PC-9 (cell line): ENCODE measurements around the gene CAMK2B. TPM values are rescaled to one million over a fixed set of nuclear protein-coding genes. Genes with fewer than 3 reads are reported as not detected.

ENCODE experiments used
- BruUV-seq: library from RNA; stranded (reverse); fragments of 400-500 nt; replicated peaks from 2 replicates; lab custom pipeline; 2021; lab: Mats Ljungman, UMichigan
- CTCF ChIA-PET: fragments of 300-600 bp; sonication (Branson Sonifier 250); formaldehyde crosslinking; loops from one replicate; lab custom pipeline; 2022; ENCODE audit warnings: antibody characterized with exemption; lab: Charles Lee
- POLR2A ChIA-PET: fragments of 300-600 bp; sonication (Branson Sonifier 250); formaldehyde crosslinking; loops from one replicate; lab custom pipeline; 2022; ENCODE audit warnings: antibody characterized with exemption; ENCODE audit not compliant: unreplicated experiment; lab: Charles Lee
- DNase-seq, 2 experiments: peaks; one replicate each; pipeline versions ENCODE4 v3.0.0 to v3.0.0-alpha.2; 2015 to 2022; ENCODE audit warnings: mixed read lengths in 1 of 2
- H2AFZ ChIP-seq: fragments of 200-600 bp; sonication (generic); 2 replicates; pipeline ENCODE4 v1.8.1; 2017; ENCODE audit warnings: antibody characterized with exemption
- H3F3A ChIP-seq: fragments of 200-600 bp; sonication (generic); 2 replicates; pipeline ENCODE4 v1.8.1; 2017; ENCODE audit warnings: antibody characterized with exemption, mild to moderate bottlenecking, low read depth; ENCODE audit not compliant: insufficient read depth
- H3K27ac ChIP-seq: fragments of 200-600 bp; sonication (generic); 2 replicates; pipeline ENCODE4 v1.6.1; 2016; ENCODE audit warnings: mixed run types
- H3K27me3 ChIP-seq: fragments of 200-600 bp; sonication (generic); 2 replicates; pipeline ENCODE4 v1.6.1; 2016; ENCODE audit warnings: low read depth, mixed run types; ENCODE audit not compliant: insufficient read depth
- H3K36me3 ChIP-seq: fragments of 200-600 bp; sonication (generic); 2 replicates; pipeline ENCODE4 v1.6.1; 2016; ENCODE audit warnings: low read depth, mixed run types
- H3K4me1 ChIP-seq: fragments of 200-600 bp; sonication (generic); replicated peaks from 2 replicates; pipeline ENCODE4 v1.6.1; 2016; ENCODE audit warnings: mixed run types; ENCODE audit not compliant: insufficient read depth
- H3K4me2 ChIP-seq: fragments of 200-600 bp; sonication (generic); 2 replicates; pipeline ENCODE4 v1.6.1; 2017; ENCODE audit warnings: mixed run types
- H3K4me3 ChIP-seq: fragments of 200-600 bp; sonication (generic); 2 replicates; pipeline ENCODE4 v1.6.1; 2016; ENCODE audit warnings: mixed run types
- H3K79me2 ChIP-seq: fragments of 200-600 bp; sonication (generic); 2 replicates; pipeline ENCODE4 v1.6.1; 2017; ENCODE audit warnings: low read depth, mixed run types
- H3K9me2 ChIP-seq: fragments of 200-600 bp; sonication (generic); 2 replicates; pipeline ENCODE4 v1.8.1; 2017; ENCODE audit warnings: mild to moderate bottlenecking; ENCODE audit not compliant: insufficient read depth
- H3K9me3 ChIP-seq: fragments of 200-600 bp; sonication (generic); 2 replicates; pipeline ENCODE4 v1.8.1; 2016; ENCODE audit warnings: low read depth; ENCODE audit not compliant: insufficient read depth
- H4K20me1 ChIP-seq: fragments of 200-600 bp; sonication (generic); 2 replicates; pipeline ENCODE4 v1.8.1; 2017; ENCODE audit not compliant: insufficient read depth
- EZH2 ChIP-seq: fragments of 200-600 bp; sonication (generic); IDR thresholded peaks from 2 replicates; pipeline ENCODE4 v1.8.0; 2017; ENCODE audit warnings: antibody characterized with exemption, low read depth
- intact Hi-C: fragments of 100-400 bp; cut with micrococcal nuclease; formaldehyde crosslinking; loops from one replicate; pipeline ENCODE4 v1.10.0; 2022; ENCODE audit not compliant: unreplicated experiment
- total RNA-seq: library from RNA; stranded (reverse); gene quantifications from 2 replicates; pipeline ENCODE4 v1.2.3, GENCODE V29; 2021
- TF ChIP-seq, protein P1 (sequence below): fragments of 200-600 bp; sonication (generic); conservative IDR thresholded peaks from 2 replicates; pipeline ENCODE4 v1.6.1; 2017; ENCODE audit warnings: mixed run types, antibody characterized with exemption, mild to moderate bottlenecking, moderate library complexity

The CAMK2B gene
- total RNA-seq, 1 experiment from 2014 or later = 0.15 TPM

DNA sequence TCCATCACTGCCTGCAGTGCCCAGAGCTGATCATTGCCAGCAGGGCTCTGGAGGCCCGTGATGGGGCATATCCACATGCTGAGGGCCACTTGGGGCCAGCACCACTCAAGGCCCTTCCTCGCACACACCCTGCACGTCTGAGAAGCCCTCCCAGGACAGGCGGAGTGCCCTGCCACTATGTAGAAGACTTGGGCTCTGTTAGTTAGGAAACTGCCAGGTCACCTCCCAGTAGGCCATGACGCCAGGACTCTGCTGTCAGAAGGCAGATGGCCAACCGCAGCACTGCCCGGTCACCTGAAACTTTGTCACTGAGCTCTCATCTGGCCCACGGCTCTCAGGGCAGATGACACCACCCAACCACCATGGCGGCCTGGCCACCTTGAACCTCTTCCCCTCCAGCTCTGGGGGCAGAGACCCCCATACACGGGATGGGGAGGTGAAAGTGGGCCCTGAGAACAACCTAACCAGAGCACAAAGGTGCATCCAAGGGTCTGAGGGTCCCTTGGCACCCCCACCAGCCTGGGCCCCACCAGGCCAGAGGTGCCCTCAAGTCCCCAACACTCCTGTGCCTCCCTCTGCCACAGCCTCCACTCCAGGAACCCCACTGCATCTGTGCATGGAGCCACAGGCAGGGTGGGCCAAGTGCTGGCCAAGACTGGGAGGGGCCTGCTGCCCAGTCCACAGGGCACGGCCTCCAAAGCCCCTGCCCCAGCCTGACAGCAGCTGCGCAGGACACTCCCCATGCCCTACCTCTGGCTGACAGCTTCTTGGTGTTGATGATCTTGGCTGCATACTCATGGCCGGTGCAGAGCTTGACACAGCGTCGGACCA is 41.8 kb downstream of the CAMK2B start:
- no TSS peak for BruUV-seq
- Histone ChIP-seq H3K36me3 (no peaks in the 10 kb centered on the region), H4K20me1 (no peaks in the 10 kb centered on the region), H3K4me2 (no peak overlapping the region), H2AFZ (no peak overlapping the region), H3K9me3 (no peaks in the 10 kb centered on the region), H3K4me3 (no peak overlapping the region), H3K27ac (no peak overlapping the region), H3K27me3 (peaks cover 4% of the 10 kb centered on the region; the same call in 1 of the 2 replicates), H3F3A (no peaks in the 10 kb centered on the region), H3K9me2 (no peaks in the 10 kb centered on the region), H3K4me1 (no peaks in the 10 kb centered on the region), H3K79me2 (no peaks in the 10 kb centered on the region)
- no peak for DNase-seq
- intact Hi-C loops = no loop called here
- TF ChIP-seq, protein P1, sequence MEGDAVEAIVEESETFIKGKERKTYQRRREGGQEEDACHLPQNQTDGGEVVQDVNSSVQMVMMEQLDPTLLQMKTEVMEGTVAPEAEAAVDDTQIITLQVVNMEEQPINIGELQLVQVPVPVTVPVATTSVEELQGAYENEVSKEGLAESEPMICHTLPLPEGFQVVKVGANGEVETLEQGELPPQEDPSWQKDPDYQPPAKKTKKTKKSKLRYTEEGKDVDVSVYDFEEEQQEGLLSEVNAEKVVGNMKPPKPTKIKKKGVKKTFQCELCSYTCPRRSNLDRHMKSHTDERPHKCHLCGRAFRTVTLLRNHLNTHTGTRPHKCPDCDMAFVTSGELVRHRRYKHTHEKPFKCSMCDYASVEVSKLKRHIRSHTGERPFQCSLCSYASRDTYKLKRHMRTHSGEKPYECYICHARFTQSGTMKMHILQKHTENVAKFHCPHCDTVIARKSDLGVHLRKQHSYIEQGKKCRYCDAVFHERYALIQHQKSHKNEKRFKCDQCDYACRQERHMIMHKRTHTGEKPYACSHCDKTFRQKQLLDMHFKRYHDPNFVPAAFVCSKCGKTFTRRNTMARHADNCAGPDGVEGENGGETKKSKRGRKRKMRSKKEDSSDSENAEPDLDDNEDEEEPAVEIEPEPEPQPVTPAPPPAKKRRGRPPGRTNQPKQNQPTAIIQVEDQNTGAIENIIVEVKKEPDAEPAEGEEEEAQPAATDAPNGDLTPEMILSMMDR = no peak
- TF ChIP-seq EZH2 = no peak
- ChIA-PET CTCF (interaction anchor here (0.6 kb wide), 1 partner anchor 330 kb away, joined by 5 read pairs; no protein-coding TSS in a partner anchor), POLR2A (no interaction called here)

- TF ChIP-seq, protein P1 = no peak
- no peak for TF ChIP-seq EZH2
- H3K9me2 ChIP-seq = no peaks in the 10 kb centered on the region
- no peak overlapping the region for H3K4me2 ChIP-seq
- ChIA-PET POLR2A (no interaction called here), CTCF (no interaction called here)
- H3K27ac ChIP-seq = no peak overlapping the region
- no peaks in the 10 kb centered on the region for H3K4me1 ChIP-seq
- no TSS peak for BruUV-seq
- no peak for DNase-seq
- no peaks in the 10 kb centered on the region for H3K79me2 ChIP-seq
- H2AFZ ChIP-seq = no peak overlapping the region
- no peak overlapping the region for H3K4me3 ChIP-seq
- H3K36me3 ChIP-seq = no peaks in the 10 kb centered on the region
- no peaks in the 10 kb centered on the region for H3K9me3 ChIP-seq
- no peaks in the 10 kb centered on the region for H3F3A ChIP-seq
- no peaks in the 10 kb centered on the region for H4K20me1 ChIP-seq
- H3K27me3 ChIP-seq = peaks cover 2% of the 10 kb centered on the region; the same call in 1 of the 2 replicates
- intact Hi-C loops = no loop called here
Observed at GRCh38 chr7:44282601-44283171, 42.7 kb downstream of the CAMK2B start.

- ChIA-PET CTCF (no interaction called here), POLR2A (no interaction called here)
- H3K4me1 ChIP-seq = no peaks in the 10 kb centered on the region
- H3K27me3 ChIP-seq = no peaks in the 10 kb centered on the region; the same call in 1 of the 2 replicates
- BruUV-seq = no TSS peak
- no peaks in the 10 kb centered on the region for H3F3A ChIP-seq
- H3K27ac ChIP-seq = no peak overlapping the region
- no peak overlapping the region for H3K4me3 ChIP-seq
- no peaks in the 10 kb centered on the region for H3K79me2 ChIP-seq
- no peaks in the 10 kb centered on the region for H3K36me3 ChIP-seq
- H3K4me2 ChIP-seq = no peak overlapping the region
- H2AFZ ChIP-seq = no peak overlapping the region
- no peak for DNase-seq
- no peaks in the 10 kb centered on the region for H3K9me2 ChIP-seq
- intact Hi-C loops = no loop called here
- TF ChIP-seq, protein P1 = no peak
- TF ChIP-seq EZH2 = no peak
- H3K9me3 ChIP-seq = no peaks in the 10 kb centered on the region
- no peaks in the 10 kb centered on the region for H4K20me1 ChIP-seq
Observed at GRCh38 chr7:44281811-44282600, 43.4 kb downstream of the CAMK2B start.
